ENCODE data around the gene SLC39A3.

GRCh38 chr19:2719920-2720776, 19.7 kb downstream of the SLC39A3 start:
- TF ChIP-seq CTCF (IDR thresholded peaks at IDR 0.05) (no peak), POLR2A (IDR thresholded peaks at IDR 0.05) (no peak)
